ENCODE results near the gene SNX30.
A peak's percentile ranks its signal among the peaks of the same experiment; 100 is the strongest.

SNX30 gene

DNA sequence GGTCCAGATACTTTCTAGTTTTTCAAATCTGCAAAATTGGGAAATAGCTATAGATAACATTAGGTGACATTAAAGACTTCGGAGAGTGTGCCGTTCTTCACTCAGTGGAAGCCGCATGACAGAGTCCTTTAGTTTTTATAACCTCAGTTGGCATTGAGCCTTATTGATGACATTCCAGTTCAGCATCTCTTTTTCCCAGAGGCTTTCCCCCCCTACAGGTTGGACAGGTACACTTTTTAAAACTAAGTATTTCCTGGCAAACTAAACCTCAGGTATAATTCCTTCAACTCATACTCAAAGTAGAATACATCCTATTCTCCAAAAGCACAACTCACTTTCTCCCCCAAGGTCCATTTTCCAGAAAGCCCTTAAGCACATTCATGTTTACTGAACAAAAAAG is 81.4 kb downstream of the SNX30 start:
- DNase-seq, result no peak

DNA sequence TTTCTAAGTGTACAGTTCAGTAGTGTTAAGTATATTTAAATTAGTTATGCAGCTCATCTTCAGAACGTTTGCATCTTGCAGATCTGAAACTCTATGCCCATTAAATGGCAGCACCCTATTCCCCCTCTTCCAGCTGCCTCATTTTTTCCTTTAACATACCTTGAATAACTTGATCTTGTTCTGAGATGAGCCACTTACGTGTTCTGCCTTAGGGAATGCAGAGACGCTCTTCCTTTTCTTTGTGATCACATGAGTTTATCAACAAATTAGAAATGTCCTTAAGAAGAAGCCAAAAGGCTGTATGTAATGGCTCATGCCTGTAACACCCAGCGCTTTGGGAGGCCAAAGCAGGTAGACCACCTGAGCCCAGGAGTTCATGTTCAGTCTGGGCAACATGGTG is 82.5 kb downstream of the SNX30 start:
- DNase-seq, result no peak

DNA sequence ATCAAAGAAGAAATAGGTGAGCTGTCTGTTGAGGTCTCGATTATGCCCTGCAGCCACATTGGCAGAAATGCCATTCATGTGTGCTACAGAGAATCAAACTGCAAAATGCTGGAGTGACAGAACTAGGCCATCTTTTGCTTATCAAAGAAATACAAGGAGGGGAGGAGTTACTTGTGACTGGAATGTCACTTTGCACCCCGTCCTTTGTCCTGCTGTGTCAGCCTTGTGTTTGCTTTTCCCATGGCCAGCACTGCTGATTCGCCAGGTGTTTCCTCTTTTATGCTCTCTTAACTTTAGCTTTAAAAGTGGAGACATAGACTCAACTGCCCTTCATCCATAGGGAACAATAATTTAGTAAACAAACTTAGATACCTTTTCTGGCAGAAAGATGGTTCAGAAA is 85.8 kb downstream of the SNX30 start:
- DNase-seq, result peak in 1 of 2 experiments; percentile 9

DNA sequence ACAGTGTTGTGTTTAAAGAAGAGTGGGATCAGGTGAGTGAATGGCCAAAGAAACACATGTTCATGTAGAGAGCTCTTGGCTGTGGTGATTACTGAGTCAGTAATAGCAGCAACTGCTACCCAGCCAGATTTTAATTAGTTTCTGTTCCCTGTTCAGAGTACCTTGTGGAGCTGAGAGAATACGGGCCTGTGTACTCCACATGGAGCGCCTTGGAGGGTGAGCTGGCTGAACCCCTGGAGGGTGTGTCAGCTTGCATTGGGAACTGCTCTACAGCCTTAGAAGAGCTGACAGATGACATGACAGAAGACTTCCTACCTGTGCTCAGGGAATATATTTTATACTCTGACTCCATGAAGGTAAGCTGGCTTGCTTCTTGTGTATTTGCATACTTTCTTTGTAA is 87.8 kb downstream of the SNX30 start:
- DNase-seq, result no peak

DNA sequence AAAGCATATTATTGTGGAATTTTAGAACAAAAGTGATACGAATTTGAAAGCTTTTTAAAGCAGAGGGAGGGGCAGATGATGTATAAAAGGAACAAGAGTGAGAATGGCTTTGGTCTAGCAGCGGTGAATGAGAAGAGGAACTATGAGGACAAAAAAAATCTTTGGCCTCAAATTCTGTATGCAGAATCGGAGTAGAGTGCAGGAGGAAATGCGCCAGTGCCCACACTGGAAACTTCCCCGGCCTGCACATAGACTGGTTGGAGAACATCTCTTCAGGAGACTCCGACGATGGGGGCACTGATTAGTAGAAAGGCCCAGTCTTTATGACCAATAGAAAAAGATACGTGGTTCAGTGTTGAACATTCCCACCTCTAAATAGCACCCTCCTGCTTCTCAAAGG is 88.8 kb downstream of the SNX30 start:
- DNase-seq, result no peak

DNA sequence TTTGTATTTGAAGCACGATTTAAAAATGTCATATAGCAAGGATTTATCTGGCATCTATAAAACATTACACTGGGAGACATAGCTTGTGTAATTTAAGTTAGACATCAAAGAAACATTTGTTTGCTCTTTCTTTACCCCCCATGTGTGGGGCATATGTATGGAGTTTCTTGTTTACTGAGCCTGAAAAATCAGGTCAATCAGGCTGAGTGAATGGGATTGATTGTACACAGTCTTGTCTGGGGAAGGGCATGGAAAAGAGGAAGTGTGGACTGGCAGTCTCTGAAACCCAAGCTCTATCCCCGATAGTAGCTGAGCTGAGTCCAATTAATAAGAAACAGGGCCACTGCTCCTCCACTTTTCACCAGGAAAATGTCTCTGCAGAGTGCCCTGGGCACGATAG is 90.7 kb downstream of the SNX30 start:
- DNase-seq, result no peak

DNA sequence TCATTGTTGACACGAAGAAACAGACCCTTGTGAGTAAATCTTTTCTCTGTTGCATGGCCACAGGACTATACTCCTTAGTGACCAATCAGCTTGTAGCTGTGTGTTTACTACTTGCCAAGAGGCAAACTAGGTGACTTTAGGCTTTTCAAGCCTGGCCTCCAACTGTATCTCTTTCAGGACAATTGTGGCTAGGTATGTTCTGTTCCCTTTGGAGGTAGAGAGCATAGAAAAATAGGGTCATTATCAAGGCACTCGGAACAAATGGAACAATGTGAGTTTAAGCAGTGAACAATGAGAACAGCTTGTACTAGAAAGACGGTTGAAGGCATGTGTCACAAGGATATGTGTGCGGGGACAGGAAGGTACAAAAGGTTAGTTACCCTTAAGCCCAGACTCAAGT is 92.0 kb downstream of the SNX30 start:
- no peak for DNase-seq

DNA sequence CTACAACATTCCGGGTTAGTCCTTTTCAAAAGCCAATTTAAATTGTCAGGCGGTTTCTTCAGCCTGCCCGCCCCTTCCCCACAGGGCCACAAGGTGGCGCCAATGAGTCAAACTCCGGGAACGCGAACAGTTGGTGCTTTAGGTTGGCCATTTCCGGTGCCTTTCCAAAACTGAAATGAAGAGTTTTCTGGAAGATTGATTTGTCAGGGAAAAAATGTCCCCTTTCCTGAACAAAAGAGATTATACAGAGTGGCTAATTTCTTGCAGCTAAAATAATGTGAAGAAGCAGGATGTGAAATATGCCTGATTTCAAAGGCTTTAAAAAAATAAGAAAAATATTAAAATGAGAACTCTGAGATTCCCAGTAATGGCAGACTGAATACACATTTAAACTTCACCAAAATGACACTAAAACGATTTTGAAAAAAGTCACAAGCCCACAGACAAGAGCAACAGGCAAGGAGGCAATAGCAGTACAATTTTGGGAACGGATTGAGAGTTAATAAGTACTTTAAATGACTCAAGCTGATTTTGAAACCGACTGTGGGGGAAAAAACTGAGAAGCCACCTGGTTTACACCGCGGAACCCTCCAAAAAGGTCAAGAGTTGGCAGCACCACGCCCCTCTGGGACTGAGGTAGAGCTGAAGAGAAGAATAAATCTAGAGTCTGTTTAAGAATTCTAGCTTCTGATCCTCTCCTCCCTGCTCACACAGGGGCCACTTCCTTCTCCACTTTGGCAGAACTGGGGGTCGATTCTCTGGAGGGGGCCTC is 94.4 kb downstream of the SNX30 start:
- no peak for DNase-seq

DNA sequence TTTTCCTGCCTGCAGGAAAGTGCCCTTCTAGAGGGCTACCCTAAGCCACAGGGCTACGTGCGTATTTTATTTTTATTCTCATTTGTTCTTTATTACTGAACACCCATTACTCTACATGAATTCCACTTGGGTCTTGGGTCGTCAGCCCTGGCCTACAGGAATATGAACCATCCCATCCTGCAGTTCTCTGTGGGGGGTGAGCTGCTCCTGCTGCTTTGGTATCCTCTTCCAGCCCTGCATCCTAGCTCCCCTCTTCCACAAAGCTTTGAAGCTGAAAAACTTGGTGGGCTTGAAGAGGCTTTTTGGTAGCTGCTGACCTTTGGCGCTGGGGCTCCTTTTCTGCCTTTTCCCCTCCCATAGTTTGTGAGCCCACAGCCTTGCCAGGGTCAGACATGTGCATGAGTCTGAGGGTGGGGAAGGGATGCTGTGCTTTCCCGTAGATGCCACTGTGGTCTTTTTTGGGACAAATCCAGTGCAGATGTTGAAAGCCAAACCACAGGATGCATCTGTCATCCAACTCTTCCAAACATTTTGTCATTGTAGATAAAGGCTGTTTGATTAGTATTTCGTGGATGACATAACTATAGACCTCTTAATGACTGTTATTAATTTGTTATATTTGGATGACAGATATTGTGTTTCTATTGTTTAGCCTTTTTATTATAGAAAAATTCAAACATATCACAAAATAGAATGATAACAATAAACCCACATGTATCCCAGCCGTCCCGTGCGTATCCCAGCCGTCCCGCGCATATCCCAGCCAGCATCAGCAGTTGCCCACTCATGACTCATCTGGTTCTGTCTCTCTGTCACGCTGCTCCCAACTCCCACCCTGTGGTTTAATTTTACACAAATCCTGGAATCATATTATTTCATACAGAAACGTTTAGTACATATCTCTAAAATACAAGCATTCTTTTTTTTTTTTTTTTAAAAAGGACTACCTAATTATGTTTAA is 96.2 kb downstream of the SNX30 start:
- no peak for DNase-seq

DNA sequence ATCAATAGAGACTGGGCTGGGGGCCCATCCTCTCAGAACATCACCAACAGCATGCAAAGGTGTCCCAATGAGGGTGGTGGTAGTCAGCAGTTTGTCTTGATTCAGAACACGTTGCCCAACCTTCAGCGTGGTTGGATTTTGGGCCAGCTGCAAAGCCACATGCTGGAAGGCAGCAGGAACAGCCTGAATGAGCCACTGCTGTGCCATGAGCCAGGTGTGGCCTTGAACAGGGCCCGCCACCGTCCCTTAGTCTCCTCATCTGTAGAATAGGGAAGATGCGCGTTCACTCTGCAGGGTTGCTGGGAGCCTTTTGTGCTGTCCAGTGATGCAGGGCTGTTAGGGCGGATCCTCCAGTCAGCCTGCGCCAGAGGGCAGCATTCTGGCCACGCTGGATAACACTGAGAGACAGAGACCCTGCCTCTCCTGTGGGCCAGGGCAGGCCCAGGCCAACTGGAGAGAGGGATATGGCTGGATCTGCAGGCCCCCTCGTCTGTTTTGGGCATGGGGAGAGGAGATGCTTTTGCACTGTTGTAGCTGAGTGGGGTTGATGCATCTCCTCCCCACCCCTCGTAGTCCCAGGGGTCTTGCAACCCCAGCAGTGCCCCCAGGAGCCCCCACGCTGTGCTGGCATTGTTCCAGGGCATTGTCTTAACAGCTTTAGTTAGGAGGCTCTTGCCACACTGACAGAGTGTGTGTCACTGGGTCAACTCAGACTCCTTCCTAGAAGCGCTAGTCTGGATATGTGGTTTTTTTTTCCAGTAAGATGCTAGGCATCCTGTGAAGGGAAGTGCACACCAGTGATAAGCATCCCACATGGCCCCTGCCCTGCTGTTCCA is 98.0 kb downstream of the SNX30 start:
- no peak for DNase-seq

DNA sequence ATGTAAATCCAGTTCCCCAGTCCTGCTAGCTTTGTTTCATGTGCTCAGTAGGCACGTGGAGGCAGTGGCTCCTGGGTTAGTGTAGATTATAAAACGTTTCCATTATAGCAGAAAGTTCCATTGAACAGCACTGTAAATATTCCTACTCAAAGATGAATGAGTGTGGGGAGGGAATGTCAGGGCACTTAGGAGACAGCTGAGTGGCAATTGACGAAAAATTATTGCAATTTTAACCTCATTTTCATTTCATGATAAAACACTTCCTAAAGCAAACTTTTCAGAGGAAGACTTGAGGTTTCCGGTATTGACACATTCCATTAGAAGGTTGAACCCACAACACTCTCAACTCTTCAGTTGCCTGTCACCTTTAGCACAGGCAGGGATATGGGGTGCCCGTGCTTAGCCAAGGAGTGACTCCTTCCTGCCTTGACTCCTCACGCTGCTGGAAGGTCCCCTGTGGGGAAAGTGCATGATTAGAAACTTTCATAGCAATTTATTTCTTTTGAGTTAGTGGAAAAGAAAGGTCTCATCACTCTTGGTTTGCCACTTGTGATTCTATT is 98.9 kb downstream of the SNX30 start:
- no peak for DNase-seq

DNA sequence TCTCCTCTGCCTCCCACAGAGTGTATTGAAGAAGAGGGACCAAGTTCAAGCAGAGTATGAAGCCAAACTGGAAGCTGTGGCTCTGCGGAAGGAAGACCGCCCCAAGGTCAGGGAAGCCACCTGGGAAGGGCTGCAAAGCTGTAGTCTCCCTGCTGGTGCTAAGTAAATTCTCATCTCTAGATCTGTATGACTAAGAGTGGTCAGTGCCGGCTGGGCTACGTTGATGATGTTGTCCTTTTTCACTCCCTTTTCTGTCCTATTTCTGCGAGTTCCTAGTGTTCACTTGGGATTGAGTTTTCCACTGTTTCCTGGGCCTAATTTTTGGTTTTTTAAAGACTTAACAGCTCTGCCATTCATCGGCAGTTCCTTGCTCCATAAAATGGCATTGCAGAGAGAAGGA is 100.3 kb downstream of the SNX30 start:
- DNase-seq, result no peak

DNA sequence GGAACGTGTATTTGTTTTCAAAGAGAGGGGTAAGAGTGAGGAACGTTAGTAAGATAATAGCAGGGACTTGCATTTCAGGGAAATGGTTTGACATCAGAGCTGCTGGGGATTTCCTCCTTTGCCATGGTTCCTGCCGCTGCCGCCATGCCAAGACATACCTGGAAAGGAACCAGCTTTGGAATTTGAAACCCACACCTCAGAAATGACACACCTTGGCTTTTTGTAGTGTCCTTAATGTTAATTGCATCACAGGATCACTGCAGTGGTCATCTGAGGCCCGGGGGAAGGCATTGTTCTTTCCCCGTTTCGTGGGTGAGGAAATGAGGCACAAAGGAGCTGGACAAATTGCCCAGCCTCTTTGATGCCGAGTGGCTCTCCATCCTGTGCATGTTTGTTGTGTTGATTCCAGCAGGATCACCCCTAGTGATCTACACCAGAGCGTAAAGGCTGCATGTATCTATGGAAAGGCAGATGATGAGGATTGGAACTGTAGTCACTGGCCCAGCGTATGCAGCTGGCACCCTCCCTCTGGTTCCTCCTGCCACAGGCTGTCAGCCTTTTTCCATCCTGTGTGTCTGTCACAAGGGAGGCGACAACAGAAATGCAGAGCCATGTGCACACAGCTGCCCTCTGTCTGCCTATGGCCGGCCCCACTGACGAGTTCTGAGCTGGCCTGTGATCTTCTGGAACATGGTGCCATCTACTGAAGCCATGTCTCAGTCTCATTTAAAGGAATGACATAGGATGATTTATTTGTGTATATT is 102.4 kb downstream of the SNX30 start:
- DNase-seq, result no peak

DNA sequence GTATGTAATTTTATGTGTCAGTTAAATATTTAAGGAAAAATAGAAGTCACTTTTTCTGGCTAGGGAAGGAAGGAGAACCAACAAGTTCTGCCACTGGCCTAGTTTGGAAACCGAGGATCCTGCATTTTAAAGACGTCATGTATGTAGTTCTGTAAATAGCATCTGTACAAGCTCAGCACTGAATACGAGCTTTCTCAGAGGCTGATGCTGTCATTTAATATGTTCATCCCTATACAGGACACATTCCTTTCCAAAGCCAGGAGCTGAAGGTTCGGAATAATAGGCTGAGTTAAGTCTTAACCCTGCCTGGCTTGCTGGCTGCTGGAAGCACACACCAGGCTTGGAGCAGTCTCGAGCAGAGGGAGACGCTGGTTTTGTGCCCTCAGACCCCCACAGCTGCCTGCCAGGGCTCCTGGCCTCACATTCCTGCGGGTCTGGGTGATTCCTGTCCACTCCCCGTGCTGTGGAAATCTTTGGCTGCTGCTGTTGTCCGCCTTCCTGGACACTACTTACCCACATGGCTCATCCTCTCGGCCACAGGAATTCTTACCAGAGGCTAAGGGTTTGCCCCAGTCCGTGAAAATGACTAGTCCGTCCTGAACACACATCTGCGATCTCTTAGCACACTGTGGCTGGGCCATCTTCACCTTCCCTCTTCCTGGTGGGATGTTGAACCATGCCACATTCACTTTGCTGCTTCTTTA is 103.5 kb downstream of the SNX30 start:
- no peak for DNase-seq

DNA sequence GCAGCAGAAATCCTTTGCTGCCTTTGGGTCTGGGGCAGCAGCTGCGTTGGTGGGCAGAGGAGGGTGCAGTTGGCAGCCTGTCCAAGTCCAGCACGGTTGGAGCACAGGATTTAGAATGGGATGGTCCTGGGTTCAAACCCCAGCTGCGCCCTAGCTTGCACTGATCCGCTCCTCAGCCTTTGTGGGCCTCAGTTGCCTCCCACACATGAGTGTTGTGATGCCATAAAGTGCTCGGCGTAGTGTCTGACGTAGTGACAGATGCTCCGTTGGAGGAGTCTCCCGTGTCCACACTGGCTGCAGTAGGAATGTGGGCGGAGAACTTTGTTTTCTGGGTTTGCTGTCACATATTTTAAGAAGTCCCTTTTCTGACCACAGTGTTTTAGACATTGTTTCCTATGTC is 104.1 kb downstream of the SNX30 start:
- DNase-seq, result no peak

DNA sequence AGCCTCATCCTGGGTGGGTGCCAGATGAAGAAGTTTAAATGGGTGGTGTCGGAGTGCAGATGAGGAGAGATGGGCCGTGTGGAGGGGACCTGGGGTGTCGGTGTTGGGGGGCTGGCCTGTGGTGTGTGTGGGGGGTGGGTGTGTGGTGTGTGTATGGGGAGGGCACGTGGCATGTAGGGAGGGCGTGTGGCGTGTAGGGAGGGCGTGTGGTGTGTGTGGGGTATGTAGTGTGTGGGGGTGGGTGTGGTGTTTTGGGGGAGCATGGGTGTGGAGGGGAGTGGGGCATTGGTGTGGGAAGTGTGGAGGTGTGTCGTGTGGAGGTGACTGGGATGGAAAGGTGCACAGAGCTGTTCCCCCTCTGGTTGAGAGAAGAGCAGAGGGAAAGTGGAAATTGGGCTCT is 105.6 kb downstream of the SNX30 start:
- no peak for DNase-seq

DNA sequence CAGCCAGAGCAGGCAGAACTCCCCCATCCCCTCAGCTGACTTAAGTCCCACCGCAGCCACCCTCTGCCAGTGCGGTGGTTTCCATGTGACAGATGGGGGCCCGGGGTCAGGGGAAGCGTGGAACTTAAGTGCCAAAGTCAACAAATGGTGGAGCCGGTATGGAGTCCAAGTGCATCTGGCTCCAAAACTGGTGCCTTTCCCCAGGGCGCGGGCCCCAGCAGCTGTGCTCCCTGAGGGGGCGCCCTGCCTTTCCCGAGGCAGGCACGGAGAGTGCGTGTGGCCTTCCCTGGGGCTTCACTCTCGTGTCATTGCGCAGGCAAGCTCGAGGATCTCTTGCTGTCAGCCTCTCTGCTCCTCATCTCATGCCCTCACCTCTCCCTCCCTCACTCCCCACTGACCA is 106.3 kb downstream of the SNX30 start:
- no peak for DNase-seq

DNA sequence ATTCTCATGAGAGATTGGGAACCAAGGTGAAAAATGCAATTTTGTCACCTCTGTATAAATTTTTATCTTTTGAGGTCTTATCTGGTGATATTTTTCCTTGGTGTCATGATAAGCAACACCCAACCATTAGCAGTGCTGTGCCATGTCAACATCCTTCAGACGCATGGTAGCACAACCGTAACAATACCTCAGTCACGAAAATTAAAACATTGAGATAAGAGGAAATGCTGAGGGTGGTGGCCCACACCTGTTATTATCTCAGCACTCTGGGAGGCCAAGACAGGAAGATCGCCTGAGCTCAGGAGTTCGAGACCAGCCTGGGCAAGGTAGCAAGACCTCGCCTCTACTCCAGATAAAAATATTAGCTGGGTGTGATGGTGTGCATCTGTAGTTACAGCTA is 107.4 kb downstream of the SNX30 start:
- no peak for DNase-seq

DNA sequence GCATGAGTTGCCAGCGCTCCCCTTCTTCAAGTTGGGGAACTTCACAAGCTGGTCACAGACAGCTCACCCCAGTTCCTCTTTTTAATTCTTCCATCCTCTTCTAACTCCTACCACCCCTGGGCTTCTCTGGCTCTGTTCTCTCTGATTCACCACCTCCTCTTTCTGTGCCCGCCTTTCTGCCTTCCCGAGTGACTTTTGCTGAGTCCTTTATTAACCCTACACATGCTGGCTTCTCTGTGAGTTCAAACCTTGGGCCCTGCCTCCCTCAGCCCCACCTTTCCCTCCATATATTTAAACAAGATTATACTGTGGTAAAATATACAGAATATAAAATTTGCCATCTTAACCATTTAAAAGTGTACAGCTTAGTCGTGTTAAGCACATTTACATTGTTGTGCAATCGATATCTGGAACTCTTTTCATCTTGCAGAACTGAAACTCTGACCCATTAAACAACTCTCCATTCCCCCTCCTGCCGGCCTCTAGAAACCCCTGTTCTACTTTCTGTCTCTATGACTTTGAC is 108.1 kb downstream of the SNX30 start:
- DNase-seq, result no peak

DNA sequence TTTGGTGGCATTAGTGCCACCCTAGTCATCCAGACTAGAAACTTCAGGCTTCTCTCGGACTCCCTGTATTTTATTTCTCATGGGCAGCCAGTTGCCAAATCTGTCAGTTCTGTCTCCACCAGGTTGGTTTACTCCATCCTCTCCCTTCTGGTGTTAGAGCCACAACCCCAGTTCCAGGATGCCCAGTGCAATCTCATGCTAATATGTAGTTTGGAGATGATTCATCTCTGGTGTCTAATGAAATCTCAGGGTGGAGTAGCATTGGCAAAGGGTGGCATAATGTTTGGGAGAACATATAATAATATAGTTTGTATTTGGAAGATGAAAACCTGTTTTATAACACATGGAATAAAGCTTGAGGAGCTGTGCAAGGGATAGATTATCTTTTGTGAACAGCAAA is 109.9 kb downstream of the SNX30 start:
- DNase-seq, result no peak

DNA sequence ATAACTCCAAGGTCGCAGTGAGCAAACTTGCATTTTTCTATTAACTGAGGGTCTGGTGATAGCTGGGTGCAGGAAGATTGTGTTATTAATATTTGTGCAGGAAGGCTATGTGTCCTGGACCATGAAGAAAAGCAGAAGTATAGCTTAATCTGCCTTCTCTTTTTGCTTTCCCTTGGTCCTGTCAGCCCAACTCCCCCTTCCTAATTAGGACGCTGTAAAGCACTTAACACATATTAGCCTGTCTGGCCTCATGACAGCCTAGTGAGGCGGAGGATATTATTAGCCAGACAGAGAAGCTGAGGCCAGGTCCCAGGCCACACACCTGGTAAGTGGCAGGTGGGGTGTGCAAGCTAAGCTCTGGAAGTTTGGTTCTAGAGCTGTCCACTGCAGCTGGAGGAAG is 110.6 kb downstream of the SNX30 start:
- DNase-seq, result no peak

All from NCI-H187 (cell line).